GM12878 (cell line): Measurements from ENCODE around the gene ADAM15. TPM values are rescaled to one million over a fixed set of nuclear protein-coding genes. Genes with fewer than 3 reads are reported as not detected.

Experiments
- ATAC-seq: fragments of 200-7000 bp; cut with Tn5 transposase; 3 replicates; pipeline ENCODE4 v1.9.1; 2020; ENCODE audit warnings: mild to moderate bottlenecking, moderate library complexity
- BruUV-seq: library from RNA; stranded (reverse); fragments of 400-500 nt; replicated peaks from 2 replicates; lab custom pipeline; 2021; lab: Mats Ljungman, UMichigan
- CTCF ChIA-PET: fragments of 300-600 bp; sonication (Branson Sonifier 250); formaldehyde crosslinking; extraction: SDS; loops from one replicate; lab custom pipeline; 2021; ENCODE audit warnings: inconsistent platforms; lab: Yijun Ruan, JAX
- POLR2A ChIA-PET: fragments of 350-600 bp; formaldehyde crosslinking; extraction: SDS; loops from one replicate; lab custom pipeline; 2021; ENCODE audit warnings: inconsistent platforms; lab: Charles Lee
- RAD21 ChIA-PET: fragments of 300-600 bp; sonication (Branson Sonifier 250); formaldehyde crosslinking; loops from one replicate; lab custom pipeline; 2023; ENCODE audit warnings: antibody characterized with exemption; ENCODE audit not compliant: unreplicated experiment; lab: Charles Lee
- SMC1A ChIA-PET: fragments of 300-600 bp; sonication (Branson Sonifier 250); formaldehyde crosslinking; loops from one replicate; lab custom pipeline; 2023; ENCODE audit not compliant: unreplicated experiment, uncharacterized antibody; lab: Charles Lee
- DNase-seq: peaks from one replicate; pipeline ENCODE4 v3.0.0-alpha.2; 2011; ENCODE audit warnings: low read depth, low spot score
- FAIRE-seq: peaks from 3 replicates; lab custom pipeline; 2011; peaks lifted over from hg19 to GRCh38; lab: Jason Lieb, UNC
- H2AFZ ChIP-seq: 2 replicates; pipeline ENCODE4 v1.6.0; 2011; ENCODE audit warnings: low read depth, low read length, control low read depth; ENCODE audit not compliant: control insufficient read depth
- H3K27ac ChIP-seq: 2 replicates; pipeline ENCODE4 v1.5.1; 2011; ENCODE audit warnings: control low read depth; ENCODE audit not compliant: control insufficient read depth, insufficient read depth
- H3K27me3 ChIP-seq, 2 experiments: replicated peaks in 1 of 2; 2 replicates each; pipeline versions ENCODE4 v1.6.0 to v1.6.1; 2011; ENCODE audit warnings: low read length in 1 of 2; ENCODE audit not compliant: control insufficient read depth in 2 of 2, insufficient read depth in 2 of 2
- H3K36me3 ChIP-seq, 2 experiments: 2 replicates each; pipeline ENCODE4 v1.5.1; 2011; ENCODE audit warnings: low read length in 1 of 2; ENCODE audit not compliant: control insufficient read depth in 2 of 2, insufficient read depth in 2 of 2
- H3K4me1 ChIP-seq: 2 replicates; pipeline ENCODE4 v1.6.1; 2011; ENCODE audit warnings: mild to moderate bottlenecking, low read length, moderate library complexity, mixed read lengths; ENCODE audit not compliant: control insufficient read depth, insufficient read depth
- H3K4me2 ChIP-seq: 2 replicates; pipeline ENCODE4 v1.6.0; 2011; ENCODE audit warnings: control low read depth; ENCODE audit not compliant: control insufficient read depth, insufficient read depth
- H3K4me3 ChIP-seq: fragments of 200-600 bp; sonication (generic); 2 replicates; pipeline ENCODE4 v1.5.1; 2016
- H3K79me2 ChIP-seq: 2 replicates; pipeline ENCODE4 v1.6.0; 2011; ENCODE audit warnings: low read length; ENCODE audit not compliant: control insufficient read depth, insufficient read depth
- H3K9ac ChIP-seq: 2 replicates; pipeline ENCODE4 v1.8.0; 2011; ENCODE audit warnings: low read length, control low read depth, mixed read lengths; ENCODE audit not compliant: control insufficient read depth, insufficient read depth
- H3K9me3 ChIP-seq: replicated peaks from 3 replicates; pipeline ENCODE4 v1.5.1; 2011; ENCODE audit warnings: mild to moderate bottlenecking, low read length; ENCODE audit not compliant: control insufficient read depth, insufficient read depth
- H4K20me1 ChIP-seq: 2 replicates; pipeline ENCODE4 v1.6.0; 2011; ENCODE audit not compliant: control insufficient read depth, insufficient read depth
- NRF1 ChIP-seq: conservative IDR thresholded peaks from 2 replicates; pipeline ENCODE4 v1.6.1; 2011; ENCODE audit warnings: mild to moderate bottlenecking, low read depth, low read length, improper control_type of control experiment
- RAD21 ChIP-seq: IDR thresholded peaks from 2 replicates; pipeline ENCODE4 v1.6.1; 2011; ENCODE audit warnings: mild to moderate bottlenecking, low read depth, low read length, moderate library complexity; ENCODE audit not compliant: insufficient read depth
- WGBS: methylation state at CpG from one replicate; pipeline ENCODE4 v1.1.6; 2016; ENCODE audit warnings: low lambda C conversion rate; ENCODE audit not compliant: insufficient replicate concordance, insufficient coverage; ENCODE audit errors: missing lambda C conversion rate; 5-methylcytosine and 5-hydroxymethylcytosine counted together
- in situ Hi-C: fragments of 300-500 bp; cut with MboI; formaldehyde crosslinking; loops from 9 replicates; pipeline ENCODE4 v1.14.3; 2018; ENCODE audit warnings: mixed read lengths
- intact Hi-C: fragments of 100-400 bp; cut with micrococcal nuclease; formaldehyde crosslinking; loops from one replicate; pipeline ENCODE4 v1.14.2; 2022; ENCODE audit not compliant: unreplicated experiment
- polyA plus RNA-seq, 11 experiments: library from polyadenylated mRNA; depleted of rRNA in 4 of 11; unstranded in 6 of 11; stranded (reverse) in 5 of 11; fragments of >200 nt; fragmentation: Nextera tagmentation in 4 of 11; fragmentation: Illumina TruSeq in 1 of 11; extraction: Ambion mirVana in 4 of 11; extraction: Trizol in 1 of 11; gene quantifications; 1 replicate in 1 of 11; 2 replicates in 10 of 11; pipeline versions ENCODE4 v1.2.1 to v1.2.3, GENCODE V29; 2011 to 2016; ENCODE audit warnings: inconsistent platforms in 2 of 11, missing spikeins in 2 of 11, low read depth in 1 of 11
- total RNA-seq, 4 experiments: library from RNA; depleted of rRNA in 3 of 4; stranded (reverse); fragments of >200 nt in 3 of 4; fragmentation: Illumina TruSeq in 1 of 4; extraction: Trizol in 1 of 4; gene quantifications; 2 replicates each; pipeline versions ENCODE4 v1.2.1 to v1.2.3, GENCODE V29; 2013 to 2021
- TF ChIP-seq, protein P1 (sequence below), 3 experiments: IDR thresholded peaks in 2 of 3; conservative IDR thresholded peaks in 1 of 3; 2 replicates each; pipeline ENCODE4 v1.5.1; 2011; ENCODE audit warnings: low read depth in 3 of 3, low read length in 3 of 3, mild to moderate bottlenecking in 3 of 3, control low read depth in 2 of 3, moderate library complexity in 2 of 3, inconsistent platforms in 1 of 3, mixed read lengths in 1 of 3; ENCODE audit not compliant: control insufficient read depth in 2 of 3, insufficient read depth in 1 of 3; ENCODE audit errors: extremely low read depth in 1 of 3

The ADAM15 gene
- total and polyA plus RNA-seq, 10 of the 15 experiments (the other 5 are each of a cell fraction or from before 2014, with no cell fraction given) = 0.29 to 38.8 (median 14.7) TPM

- RAD21 ChIA-PET = interaction anchor here (1.0 to 2.7 kb wide), 7 partner anchors 9 to 572 kb away, joined by 3 to 16 read pairs (median 6); partner anchors contain the start of gene PBXIP1
- Histone ChIP-seq H3K79me2 (no peaks in the 10 kb centered on the region; the same call in 1 of the 2 replicates), H3K9ac (no peak overlapping the region), H3K27ac (no peak overlapping the region), H3K4me3 (peak overlapping the region; percentile 91), H3K36me3 (no peaks in the 10 kb centered on the region), H4K20me1 (no peaks in the 10 kb centered on the region), H3K9me3 (no peaks in the 10 kb centered on the region), H2AFZ (no peak overlapping the region; the same call in 1 of the 2 replicates), H3K4me2 (peak overlapping the region; percentile 96), H3K4me1 (peaks cover 13% of the 10 kb centered on the region), H3K27me3 (no peaks in the 10 kb centered on the region)
- ATAC-seq (peak; percentile 26; the same call in 2 of the 3 replicates), DNase-seq (no peak), FAIRE-seq (no peak)
- POLR2A ChIA-PET = interaction anchor here (1.1 to 1.7 kb wide), 3 partner anchors 51 to 182 kb away, joined by 4 to 8 read pairs (median 7); partner anchors contain the start of gene KCNN3
- CTCF ChIA-PET = interaction anchor here (0.6 to 9.7 kb wide), 6 partner anchors 7 to 120 kb away, joined by 3 to 121 read pairs (median 16); partner anchors contain the start of gene KRTCAP2
- in situ Hi-C loops = no loop called here
- 45% methylated on average over 12 of the region's 12 CpGs for WGBS
- intact Hi-C loops = no loop called here
- TF ChIP-seq RAD21 (0 out of 2 replicates have a peak, but pooled peaks have one; percentile 6), NRF1 (no peak)
- TF ChIP-seq, protein P1, sequence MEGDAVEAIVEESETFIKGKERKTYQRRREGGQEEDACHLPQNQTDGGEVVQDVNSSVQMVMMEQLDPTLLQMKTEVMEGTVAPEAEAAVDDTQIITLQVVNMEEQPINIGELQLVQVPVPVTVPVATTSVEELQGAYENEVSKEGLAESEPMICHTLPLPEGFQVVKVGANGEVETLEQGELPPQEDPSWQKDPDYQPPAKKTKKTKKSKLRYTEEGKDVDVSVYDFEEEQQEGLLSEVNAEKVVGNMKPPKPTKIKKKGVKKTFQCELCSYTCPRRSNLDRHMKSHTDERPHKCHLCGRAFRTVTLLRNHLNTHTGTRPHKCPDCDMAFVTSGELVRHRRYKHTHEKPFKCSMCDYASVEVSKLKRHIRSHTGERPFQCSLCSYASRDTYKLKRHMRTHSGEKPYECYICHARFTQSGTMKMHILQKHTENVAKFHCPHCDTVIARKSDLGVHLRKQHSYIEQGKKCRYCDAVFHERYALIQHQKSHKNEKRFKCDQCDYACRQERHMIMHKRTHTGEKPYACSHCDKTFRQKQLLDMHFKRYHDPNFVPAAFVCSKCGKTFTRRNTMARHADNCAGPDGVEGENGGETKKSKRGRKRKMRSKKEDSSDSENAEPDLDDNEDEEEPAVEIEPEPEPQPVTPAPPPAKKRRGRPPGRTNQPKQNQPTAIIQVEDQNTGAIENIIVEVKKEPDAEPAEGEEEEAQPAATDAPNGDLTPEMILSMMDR (IDR thresholded peaks at IDR 0.05 in 2 of 3, conservative IDR thresholded peaks at IDR 0.05 in 1 of 3; ENCODE audit: control insufficient read depth in 2 of 3, extremely low read depth in 1 of 3, insufficient read depth in 1 of 3, low read depth in 3 of 3, low read length in 3 of 3) = peak; percentile 37 to 50 (median 44); a peak in 5 of 6 replicates
- no TSS peak for BruUV-seq
- SMC1A ChIA-PET = interaction anchor here (1.5 to 2.4 kb wide), 2 partner anchors 9 to 33 kb away, joined by 3 to 12 read pairs; no protein-coding TSS in a partner anchor
Observed at GRCh38 chr1:155052439-155053395, 1.6 kb downstream of the ADAM15 start.
